ENCODE measurements around the gene SLC8B1.

DNA sequence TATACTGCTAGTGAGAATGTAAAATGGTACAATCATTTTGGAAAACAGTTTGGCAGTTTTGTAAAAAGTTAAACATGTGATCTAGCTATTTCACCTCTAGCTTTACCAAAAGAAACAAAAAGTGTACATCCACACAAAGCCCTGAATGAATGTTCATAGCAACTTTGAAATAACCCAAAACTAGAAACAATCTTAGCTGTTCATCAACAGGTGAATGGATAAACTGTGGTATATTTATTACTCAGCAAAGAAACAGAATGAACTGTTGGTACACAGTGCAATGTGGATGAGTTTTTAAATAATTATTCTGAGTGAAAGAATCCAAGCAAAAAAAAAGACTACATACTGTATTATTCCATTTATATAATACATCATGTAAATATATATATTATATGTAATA is 77.3 kb downstream of the SLC8B1 start:
- TF ChIP-seq, protein P1, sequence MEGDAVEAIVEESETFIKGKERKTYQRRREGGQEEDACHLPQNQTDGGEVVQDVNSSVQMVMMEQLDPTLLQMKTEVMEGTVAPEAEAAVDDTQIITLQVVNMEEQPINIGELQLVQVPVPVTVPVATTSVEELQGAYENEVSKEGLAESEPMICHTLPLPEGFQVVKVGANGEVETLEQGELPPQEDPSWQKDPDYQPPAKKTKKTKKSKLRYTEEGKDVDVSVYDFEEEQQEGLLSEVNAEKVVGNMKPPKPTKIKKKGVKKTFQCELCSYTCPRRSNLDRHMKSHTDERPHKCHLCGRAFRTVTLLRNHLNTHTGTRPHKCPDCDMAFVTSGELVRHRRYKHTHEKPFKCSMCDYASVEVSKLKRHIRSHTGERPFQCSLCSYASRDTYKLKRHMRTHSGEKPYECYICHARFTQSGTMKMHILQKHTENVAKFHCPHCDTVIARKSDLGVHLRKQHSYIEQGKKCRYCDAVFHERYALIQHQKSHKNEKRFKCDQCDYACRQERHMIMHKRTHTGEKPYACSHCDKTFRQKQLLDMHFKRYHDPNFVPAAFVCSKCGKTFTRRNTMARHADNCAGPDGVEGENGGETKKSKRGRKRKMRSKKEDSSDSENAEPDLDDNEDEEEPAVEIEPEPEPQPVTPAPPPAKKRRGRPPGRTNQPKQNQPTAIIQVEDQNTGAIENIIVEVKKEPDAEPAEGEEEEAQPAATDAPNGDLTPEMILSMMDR (IDR thresholded peaks at IDR 0.05), result no peak
- TF ChIP-seq POLR2A (IDR thresholded peaks at IDR 0.05) (no peak), POLR2AphosphoS5 (IDR thresholded peaks at IDR 0.05; ENCODE audit: insufficient read depth in 1 of 2, low read depth in 1 of 2) (no peak)

All from vagina (tissue), 2 donors.